Measurements from ENCODE around the gene ZNF749.
"Not testable (repeated sequence)": the region's sequence is repeated elsewhere in the genome, so short reads cannot be mapped to it uniquely, and the experiment has no call there.

ZNF749 gene

DNA sequence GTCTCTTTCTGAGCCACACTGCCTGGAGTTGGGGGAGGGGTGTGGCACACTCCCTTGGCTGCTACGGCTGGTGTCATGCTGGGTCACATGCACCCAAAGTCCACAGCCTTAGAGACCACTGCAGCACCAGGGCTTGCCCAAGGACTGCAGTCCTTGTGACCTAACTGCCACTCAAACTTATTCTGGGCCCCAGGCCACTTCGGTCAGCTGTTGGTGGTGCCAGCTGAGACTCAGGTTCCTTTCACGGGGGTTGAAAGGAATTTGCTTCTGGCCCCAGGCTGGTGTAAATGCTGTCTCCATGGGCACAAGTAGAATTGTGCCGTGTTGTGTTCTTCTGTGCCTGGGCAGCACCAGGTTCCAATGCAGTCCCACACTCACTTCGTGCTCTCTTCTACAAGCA is 31.4 kb downstream of the ZNF749 start:
- DNase-seq: no peak

DNA sequence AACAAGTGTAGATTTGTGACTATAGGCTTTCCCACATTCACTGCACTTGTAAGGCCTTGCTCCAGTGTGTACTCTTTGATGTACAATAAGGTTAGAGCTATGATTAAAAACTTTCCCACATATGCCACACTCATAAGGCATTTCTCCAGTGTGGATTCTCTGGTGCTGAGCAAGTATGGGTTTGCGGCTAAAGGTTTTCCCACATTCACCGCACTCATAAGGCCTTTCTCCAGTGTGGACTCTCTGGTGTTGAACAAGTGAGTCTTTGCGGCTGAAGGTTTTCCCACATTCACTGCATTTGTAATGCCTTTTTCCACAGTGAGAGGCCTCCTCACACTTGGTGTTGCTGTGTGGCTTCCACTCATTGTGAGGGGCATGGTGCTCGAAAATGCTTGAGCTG is 38.5 kb downstream of the ZNF749 start:
- DNase-seq: no peak

DNA sequence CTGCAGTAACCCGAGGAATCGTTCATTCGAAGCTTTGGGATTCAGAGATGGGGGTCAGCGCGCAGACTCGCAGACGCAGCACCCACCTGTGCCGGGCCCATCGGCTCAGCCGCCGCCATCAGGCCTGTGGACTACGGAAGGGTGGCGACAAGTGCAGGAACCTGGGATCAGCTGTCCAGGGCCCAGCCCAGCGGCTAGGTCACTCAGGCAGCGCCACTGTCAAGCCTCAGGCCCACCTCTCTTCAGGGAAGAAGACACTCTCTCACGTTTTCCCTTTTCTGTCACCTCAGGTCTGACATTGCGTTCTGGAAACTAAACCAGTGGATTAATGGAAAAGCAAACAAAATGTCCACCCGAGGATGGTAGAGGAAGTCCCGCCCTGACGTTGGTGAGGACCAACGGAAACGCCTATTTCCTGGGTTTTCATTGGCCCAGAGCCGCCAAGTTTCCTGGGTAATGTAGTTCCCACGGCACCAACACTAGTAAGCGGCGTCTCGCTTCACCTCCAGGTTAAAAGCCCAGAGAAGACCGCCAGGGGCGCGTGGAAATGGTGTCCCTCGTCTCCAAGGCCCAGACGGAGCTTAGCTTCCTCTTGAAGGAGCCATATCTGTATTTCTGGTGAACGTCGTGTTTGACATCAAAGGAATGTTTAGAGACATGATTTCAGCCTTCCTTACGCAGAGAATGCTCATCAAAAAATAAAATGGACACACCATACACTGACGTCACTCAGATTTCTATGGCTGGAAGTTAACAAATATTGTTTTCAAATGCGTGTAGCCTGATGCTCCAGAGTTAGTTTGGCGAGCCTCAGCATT is 42.3 kb downstream of the ZNF749 start, which contains the start of gene ZNF772:
TSS of gene ZNF772 (minus strand) at position 376 of the 818 bp plus-strand sequence. CDS start at position 119, 257 bp downstream.
- peak; percentile 85 for DNase-seq

DNA sequence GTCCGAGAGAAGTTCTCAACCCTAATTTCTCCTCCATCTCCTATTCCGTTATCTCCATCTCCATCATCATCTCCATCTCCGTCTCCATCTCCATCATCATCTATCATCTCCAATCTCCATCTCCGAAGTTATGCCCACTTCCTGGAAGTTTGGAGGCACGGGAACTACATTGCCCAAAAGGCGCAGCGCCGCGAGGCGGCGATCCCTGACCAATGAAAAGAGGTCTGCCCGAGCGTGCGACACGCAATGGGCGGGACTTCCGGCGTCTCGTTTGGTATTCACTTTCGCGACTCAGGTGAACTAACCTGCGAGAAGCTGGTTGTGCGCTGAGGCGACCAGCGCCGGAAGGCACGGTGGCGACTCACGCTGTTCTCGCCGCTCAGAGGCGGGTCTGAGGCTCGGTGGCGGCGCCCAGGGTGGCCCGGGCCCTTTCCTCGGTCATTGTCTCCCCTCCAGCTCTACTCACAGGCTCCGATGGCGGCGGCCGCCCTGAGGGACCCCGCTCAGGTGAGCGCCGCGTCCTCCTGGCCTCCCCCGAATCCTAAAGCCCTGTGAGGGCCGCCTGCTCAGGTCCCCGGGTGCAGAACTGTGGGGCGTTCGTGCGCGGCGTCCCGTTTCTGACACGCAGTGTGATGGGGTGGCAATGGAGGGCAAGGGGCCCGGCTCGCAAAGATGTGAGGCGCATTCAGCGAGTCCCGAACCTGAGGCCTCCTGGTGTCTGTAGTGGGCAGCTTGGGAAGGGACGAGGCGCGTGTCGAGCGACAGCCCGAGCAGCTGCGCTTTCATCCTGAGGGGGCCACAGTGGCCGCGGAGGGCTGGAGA is 52.6 kb downstream of the ZNF749 start, which contains the start of gene ZNF419:
TSS of gene ZNF419 (plus strand) at position 274 of the 822 bp plus-strand sequence. CDS start at position 475, 201 bp downstream.
- DNase-seq: peak; percentile 59

- DNase-seq: not testable (repeated sequence)
These were observed 53.1 kb downstream of the ZNF749 start for GRCh38 chr19:57488299-57488644.

All from NCI-H524 treated with DMSO at 0.1 percent for 48 hours (cell line).